Esophagus squamous epithelium (tissue), 5 donors: ENCODE results near the gene KREMEN1. TPM values are rescaled to one million over a fixed set of nuclear protein-coding genes. Genes with fewer than 3 reads are reported as not detected.
A peak's percentile ranks its signal among the peaks of the same experiment; 100 is the strongest.

ENCODE experiments used
- DNase-seq: peaks from one replicate; lab custom pipeline; 2025; lab: John Stamatoyannopoulos, UW
- H3K27ac ChIP-seq, 4 donors: fragments of 200-600 bp; sonication (generic); one replicate each; pipeline ENCODE4 v1.5.1; 2016 to 2019; ENCODE audit warnings: mild to moderate bottlenecking in 1 of 4
- H3K27me3 ChIP-seq, 4 donors: fragments of 200-600 bp; sonication (generic); 1 replicate in 3 of 4; 2 replicates in 1 of 4; pipeline versions ENCODE4 v1.5.1 to v1.6.0; 2017 to 2021; ENCODE audit warnings: antibody characterized with exemption in 1 of 4
- H3K36me3 ChIP-seq, 3 donors: fragments of 200-600 bp; sonication (generic); one replicate each; pipeline ENCODE4 v1.5.1; 2016 to 2019
- H3K4me1 ChIP-seq, 3 donors: fragments of 200-600 bp; sonication (generic); one replicate each; pipeline ENCODE4 v1.5.1; 2017 to 2019
- H3K4me3 ChIP-seq, 4 donors: fragments of 200-600 bp; sonication (generic); 1 replicate in 3 of 4; 2 replicates in 1 of 4; pipeline ENCODE4 v1.5.1; 2016 to 2019; ENCODE audit warnings: mild to moderate bottlenecking in 2 of 4, moderate library complexity in 1 of 4
- H3K9me3 ChIP-seq, 3 donors: fragments of 200-600 bp; sonication (generic); one replicate each; pipeline ENCODE4 v1.5.1; 2016 to 2019
- POLR2A ChIP-seq, 4 donors: fragments of 450-650 bp; IDR thresholded peaks; one replicate each; pipeline ENCODE4 v1.6.1; 2017; ENCODE audit warnings: antibody characterized with exemption in 4 of 4, mild to moderate bottlenecking in 4 of 4, moderate library complexity in 3 of 4
- WGBS, 2 donors: methylation state at CpG; one replicate each; pipeline ENCODE4 v1.1.5; 2018; 5-methylcytosine and 5-hydroxymethylcytosine counted together
- intact Hi-C: fragments of 100-400 bp; cut with DNase I; formaldehyde crosslinking; loops from one replicate; pipeline ENCODE4 v1.15.0; 2022
- total RNA-seq, 4 donors: library from RNA; depleted of rRNA; stranded (reverse); fragments of >200 nt; gene quantifications; one replicate each; pipeline ENCODE4 v1.1.0, GENCODE V29; 2016
- TF ChIP-seq, protein P1 (sequence below), 6 experiments: fragments of 450-650 bp in 4 of 6; fragments of 200-600 bp in 2 of 6; sonication (generic) in 2 of 6; IDR thresholded peaks; one replicate each; pipeline ENCODE4 v1.5.1; 2016 to 2019; ENCODE audit warnings: antibody characterized with exemption in 6 of 6, mild to moderate bottlenecking in 4 of 6, moderate library complexity in 4 of 6
- donor health status: DM: yes; HTN: yes; CAD: no.

The KREMEN1 gene
- total RNA-seq, 4 donors from 2014 or later: 34.3 to 64.8 (median 47.7) TPM

DNA sequence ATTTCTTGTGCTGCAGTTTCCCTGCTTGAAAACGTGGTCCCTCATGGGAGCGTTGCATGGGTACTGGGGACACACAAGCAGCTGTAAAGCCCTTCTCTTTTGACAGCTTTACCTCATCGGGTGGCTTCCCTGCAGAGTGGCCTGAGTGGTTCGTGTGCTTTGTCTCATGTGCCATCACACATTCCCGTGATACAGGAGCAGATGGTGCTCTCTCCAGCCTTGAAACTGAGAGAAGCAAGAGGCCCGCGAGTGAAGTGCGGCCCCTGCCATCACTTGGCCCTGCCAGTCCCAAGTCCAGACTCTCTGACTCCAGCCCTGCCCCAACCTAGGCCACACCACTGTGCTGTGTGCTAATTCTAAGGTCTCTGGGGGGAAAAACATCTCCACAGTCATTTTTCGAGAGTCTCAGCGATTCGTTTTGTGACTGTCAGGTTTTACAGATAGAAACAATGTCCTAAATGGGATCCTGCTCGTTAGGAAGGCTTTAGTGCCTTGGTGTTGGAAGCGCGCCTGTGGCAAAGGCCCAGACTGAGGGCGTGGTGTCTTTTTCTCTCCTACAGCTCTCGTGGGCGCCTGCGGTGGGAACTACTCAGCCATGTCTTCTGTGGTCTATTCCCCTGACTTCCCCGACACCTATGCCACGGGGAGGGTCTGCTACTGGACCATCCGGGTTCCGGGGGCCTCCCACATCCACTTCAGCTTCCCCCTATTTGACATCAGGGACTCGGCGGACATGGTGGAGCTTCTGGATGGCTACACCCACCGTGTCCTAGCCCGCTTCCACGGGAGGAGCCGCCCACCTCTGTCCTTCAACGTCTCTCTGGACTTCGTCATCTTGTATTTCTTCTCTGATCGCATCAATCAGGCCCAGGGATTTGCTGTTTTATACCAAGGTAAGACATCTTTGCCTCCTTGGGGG is 64.2 kb downstream of the KREMEN1 start:
- no peaks in the 10 kb centered on the region for H3K27me3 ChIP-seq
- no peaks in the 10 kb centered on the region for H3K4me1 ChIP-seq
- TF ChIP-seq, protein P1, sequence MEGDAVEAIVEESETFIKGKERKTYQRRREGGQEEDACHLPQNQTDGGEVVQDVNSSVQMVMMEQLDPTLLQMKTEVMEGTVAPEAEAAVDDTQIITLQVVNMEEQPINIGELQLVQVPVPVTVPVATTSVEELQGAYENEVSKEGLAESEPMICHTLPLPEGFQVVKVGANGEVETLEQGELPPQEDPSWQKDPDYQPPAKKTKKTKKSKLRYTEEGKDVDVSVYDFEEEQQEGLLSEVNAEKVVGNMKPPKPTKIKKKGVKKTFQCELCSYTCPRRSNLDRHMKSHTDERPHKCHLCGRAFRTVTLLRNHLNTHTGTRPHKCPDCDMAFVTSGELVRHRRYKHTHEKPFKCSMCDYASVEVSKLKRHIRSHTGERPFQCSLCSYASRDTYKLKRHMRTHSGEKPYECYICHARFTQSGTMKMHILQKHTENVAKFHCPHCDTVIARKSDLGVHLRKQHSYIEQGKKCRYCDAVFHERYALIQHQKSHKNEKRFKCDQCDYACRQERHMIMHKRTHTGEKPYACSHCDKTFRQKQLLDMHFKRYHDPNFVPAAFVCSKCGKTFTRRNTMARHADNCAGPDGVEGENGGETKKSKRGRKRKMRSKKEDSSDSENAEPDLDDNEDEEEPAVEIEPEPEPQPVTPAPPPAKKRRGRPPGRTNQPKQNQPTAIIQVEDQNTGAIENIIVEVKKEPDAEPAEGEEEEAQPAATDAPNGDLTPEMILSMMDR (IDR thresholded peaks at IDR 0.05): no peak
- TF ChIP-seq POLR2A (IDR thresholded peaks at IDR 0.05): no peak
- no peaks in the 10 kb centered on the region for H3K9me3 ChIP-seq
- DNase-seq: no peak
- WGBS, 2 donors: 77 to 82% methylated on average over 24 to 28 of the region's 31 CpGs
- H3K36me3 ChIP-seq: peaks cover 1 to 100% (median 5%) of the 10 kb centered on the region in 3 donors
- no peak overlapping the region for H3K27ac ChIP-seq
- H3K4me3 ChIP-seq: no peak overlapping the region
- intact Hi-C loops: no loop called here

DNA sequence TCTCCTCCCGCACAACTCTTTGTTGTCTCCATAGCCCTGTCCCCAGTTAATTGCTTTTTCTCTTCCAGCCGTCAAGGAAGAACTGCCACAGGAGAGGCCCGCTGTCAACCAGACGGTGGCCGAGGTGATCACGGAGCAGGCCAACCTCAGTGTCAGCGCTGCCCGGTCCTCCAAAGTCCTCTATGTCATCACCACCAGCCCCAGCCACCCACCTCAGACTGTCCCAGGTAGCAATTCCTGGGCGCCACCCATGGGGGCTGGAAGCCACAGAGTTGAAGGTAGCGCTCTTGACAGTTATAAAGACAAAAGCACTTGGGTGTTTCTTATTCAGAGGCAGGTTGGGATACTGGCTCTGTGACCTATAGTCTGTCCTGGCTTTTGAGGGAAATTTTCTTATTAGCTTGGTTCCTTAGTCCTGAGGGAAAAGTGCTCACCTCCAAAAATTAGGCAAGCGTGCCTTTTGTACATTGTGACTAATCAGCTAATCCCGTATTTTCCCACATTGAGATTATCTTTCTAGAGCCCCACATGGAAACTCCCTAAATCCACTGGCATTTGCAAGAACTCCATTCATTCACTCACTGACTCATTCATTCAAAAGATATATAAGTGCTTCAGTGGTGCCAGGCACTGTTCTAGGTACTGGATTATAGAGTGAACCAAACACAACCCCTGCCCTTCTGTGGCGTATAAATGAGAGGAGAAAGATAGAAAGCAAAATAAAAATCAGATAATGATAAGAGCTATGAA is 65.9 kb downstream of the KREMEN1 start:
- DNase-seq: no peak
- Histone ChIP-seq H3K36me3 (peaks cover 7 to 100% (median 7%) of the 10 kb centered on the region in 3 donors), H3K4me1 (no peaks in the 10 kb centered on the region), H3K27ac (no peak overlapping the region), H3K27me3 (no peaks in the 10 kb centered on the region), H3K4me3 (no peak overlapping the region), H3K9me3 (no peaks in the 10 kb centered on the region)
- intact Hi-C loops: no loop called here
- WGBS, 2 donors: 79 to 87% methylated on average over 8 to 12 of the region's 13 CpGs
- TF ChIP-seq, protein P1 (IDR thresholded peaks at IDR 0.05): no peak
- TF ChIP-seq POLR2A (IDR thresholded peaks at IDR 0.05): no peak

DNA sequence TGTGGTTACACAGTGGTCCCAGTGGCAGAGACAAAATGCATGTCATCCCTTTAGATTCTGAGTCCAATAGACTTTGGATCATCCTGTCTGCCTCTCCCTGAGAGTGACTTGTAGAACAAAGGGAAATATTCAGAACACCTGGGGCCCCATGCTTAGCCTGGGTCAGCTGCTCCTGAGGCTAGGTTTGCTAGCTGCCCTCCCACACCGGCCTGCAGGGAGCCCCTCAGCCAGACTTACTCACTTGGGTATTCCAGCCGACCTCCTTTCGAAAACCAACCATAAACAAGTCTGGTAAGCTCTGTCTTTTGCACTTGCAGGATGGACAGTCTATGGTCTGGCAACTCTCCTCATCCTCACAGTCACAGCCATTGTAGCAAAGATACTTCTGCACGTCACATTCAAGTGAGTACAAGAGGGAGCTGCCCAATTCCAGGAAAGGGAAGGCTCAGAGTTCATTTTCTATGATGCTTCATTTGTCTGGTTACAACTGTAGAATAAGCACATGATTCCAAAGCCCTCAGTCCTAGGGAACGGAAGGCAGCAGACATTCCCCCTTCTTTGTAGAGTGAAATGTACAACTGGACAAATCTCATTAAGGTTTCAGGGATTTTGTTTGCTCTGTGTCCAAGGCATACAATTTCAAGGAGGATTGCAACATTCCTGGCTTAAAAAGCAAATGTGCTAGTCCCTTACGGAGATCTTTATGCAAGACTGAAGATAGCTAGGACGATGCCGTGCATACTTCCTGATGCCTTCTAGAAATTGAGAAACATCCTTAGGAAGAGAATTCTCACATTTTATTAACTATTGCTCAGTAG is 67.3 kb downstream of the KREMEN1 start:
- H3K27ac ChIP-seq: peak overlapping the region in 1 of 4 donors; percentile 31
- H3K4me3 ChIP-seq: no peak overlapping the region
- H3K9me3 ChIP-seq: no peaks in the 10 kb centered on the region
- TF ChIP-seq, protein P1 (IDR thresholded peaks at IDR 0.05): no peak
- no peak for TF ChIP-seq POLR2A (IDR thresholded peaks at IDR 0.05)
- intact Hi-C loops: no loop called here
- WGBS, 2 donors: 41 to 68% methylated on average over 4 to 8 of the region's 8 CpGs
- peaks cover 7 to 100% (median 11%) of the 10 kb centered on the region in 3 donors for H3K36me3 ChIP-seq
- no peak for DNase-seq
- no peaks in the 10 kb centered on the region for H3K27me3 ChIP-seq
- peaks cover 0 to 10% (median 5%) of the 10 kb centered on the region in 3 donors for H3K4me1 ChIP-seq

DNA sequence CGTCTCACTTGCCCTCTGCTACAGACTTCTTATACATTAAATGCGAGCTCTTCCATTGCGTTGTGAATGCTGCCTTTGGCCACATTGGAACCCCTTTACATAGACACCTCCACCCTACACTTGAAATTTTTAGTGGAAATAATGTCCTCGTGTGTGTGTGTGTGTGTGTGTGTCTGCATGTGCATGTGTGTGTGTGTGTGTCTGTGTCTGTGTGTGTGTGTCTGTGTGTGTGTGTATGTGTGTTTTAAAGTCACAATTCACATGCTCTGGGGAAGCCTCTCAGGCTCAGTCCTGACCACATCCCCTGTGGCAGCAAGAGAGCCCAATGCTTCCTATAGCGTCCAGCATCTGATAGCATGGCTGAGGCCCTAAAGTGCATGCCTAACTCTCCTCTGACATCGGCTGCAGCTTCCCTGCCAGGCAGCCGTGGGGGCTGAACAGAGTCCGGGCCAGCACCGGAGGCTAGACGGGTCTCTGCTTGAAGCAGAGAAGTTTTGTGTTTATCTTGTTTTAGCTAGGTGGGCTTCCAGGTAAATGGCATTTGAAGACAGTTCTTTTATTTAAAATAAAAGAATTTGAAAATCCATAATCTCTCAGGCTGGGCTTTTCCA is 68.3 kb downstream of the KREMEN1 start:
- H3K4me1 ChIP-seq: peaks cover 5 to 17% (median 7%) of the 10 kb centered on the region in 3 donors
- 71 to 75% methylated on average over 7 to 10 of the region's 10 CpGs for WGBS, 2 donors
- H3K9me3 ChIP-seq: no peaks in the 10 kb centered on the region
- peaks cover 7 to 100% (median 11%) of the 10 kb centered on the region in 3 donors for H3K36me3 ChIP-seq
- no peak overlapping the region for H3K4me3 ChIP-seq
- H3K27me3 ChIP-seq: no peaks in the 10 kb centered on the region
- no peak for DNase-seq
- intact Hi-C loops: no loop called here
- no peak overlapping the region for H3K27ac ChIP-seq
- TF ChIP-seq, protein P1 (IDR thresholded peaks at IDR 0.05): no peak
- no peak for TF ChIP-seq POLR2A (IDR thresholded peaks at IDR 0.05)
